H9 (cell line): Measurements from ENCODE around the gene MARVELD1. TPM values are rescaled to one million over a fixed set of nuclear protein-coding genes. Genes with fewer than 3 reads are reported as not detected.

Source experiments
- DNase-seq: peaks from one replicate; pipeline ENCODE4 v3.0.0-alpha.2; 2017
- H2AFZ ChIP-seq: one replicate; pipeline ENCODE4 v1.6.1; 2013; ENCODE audit warnings: mild to moderate bottlenecking, low read length, control low read depth, moderate library complexity
- H2AK5ac ChIP-seq: 2 replicates; pipeline ENCODE4 v1.6.1; 2013; ENCODE audit warnings: low read length, control low read depth, mixed read lengths; ENCODE audit not compliant: insufficient read length
- H2BK120ac ChIP-seq: one replicate; pipeline ENCODE4 v1.6.1; 2013; ENCODE audit warnings: low read depth, mild to moderate bottlenecking, low read length, control low read depth, inconsistent platforms; ENCODE audit not compliant: poor library complexity, severe bottlenecking
- H2BK12ac ChIP-seq: 2 replicates; pipeline ENCODE4 v1.6.1; 2013; ENCODE audit warnings: low read length, control low read depth, mixed read lengths, low read depth; ENCODE audit not compliant: insufficient read length
- H2BK15ac ChIP-seq: 2 replicates; pipeline ENCODE4 v1.6.1; 2013; ENCODE audit warnings: low read depth, low read length, control low read depth
- H2BK20ac ChIP-seq: one replicate; pipeline ENCODE4 v1.6.1; 2013; ENCODE audit warnings: low read depth, mild to moderate bottlenecking, low read length, control low read depth, inconsistent platforms; ENCODE audit not compliant: poor library complexity, severe bottlenecking
- H2BK5ac ChIP-seq: 2 replicates; pipeline ENCODE4 v1.6.1; 2013; ENCODE audit warnings: low read length, control low read depth, mixed read lengths; ENCODE audit not compliant: insufficient read length
- H3K14ac ChIP-seq: 2 replicates; pipeline ENCODE4 v1.6.1; 2013; ENCODE audit warnings: low read length, control low read depth; ENCODE audit not compliant: insufficient read depth
- H3K18ac ChIP-seq: 2 replicates; pipeline ENCODE4 v1.6.1; 2013; ENCODE audit warnings: low read depth, mild to moderate bottlenecking, mixed read lengths, low read length, control low read depth; ENCODE audit not compliant: insufficient read length
- H3K23ac ChIP-seq: 2 replicates; pipeline ENCODE4 v1.6.1; 2013; ENCODE audit warnings: low read length, control low read depth, mixed read lengths, low read depth; ENCODE audit not compliant: insufficient read length
- H3K23me2 ChIP-seq: 2 replicates; pipeline ENCODE4 v1.6.1; 2013; ENCODE audit warnings: low read depth, mild to moderate bottlenecking, mixed read lengths, low read length, control low read depth; ENCODE audit not compliant: insufficient read length, poor library complexity, severe bottlenecking
- H3K27ac ChIP-seq: 2 replicates; pipeline ENCODE4 v1.5.1; 2013; ENCODE audit warnings: low read length, control low read depth, mixed read lengths, low read depth; ENCODE audit not compliant: insufficient read length
- H3K27me3 ChIP-seq: 2 replicates; pipeline ENCODE4 v1.6.1; 2013; ENCODE audit warnings: low read length, control low read depth, inconsistent platforms; ENCODE audit not compliant: insufficient read depth
- H3K4ac ChIP-seq: 2 replicates; pipeline ENCODE4 v1.6.1; 2013; ENCODE audit warnings: low read depth, mild to moderate bottlenecking, control low read depth, inconsistent platforms, low read length, moderate library complexity
- H3K4me1 ChIP-seq: 2 replicates; pipeline ENCODE4 v1.6.1; 2013; ENCODE audit warnings: low read length, control low read depth, inconsistent platforms; ENCODE audit not compliant: insufficient read depth
- H3K4me2 ChIP-seq: 2 replicates; pipeline ENCODE4 v1.6.1; 2013; ENCODE audit warnings: low read length, control low read depth, mixed read lengths; ENCODE audit not compliant: insufficient read length, insufficient read depth
- H3K56ac ChIP-seq: 2 replicates; pipeline ENCODE4 v1.6.1; 2013; ENCODE audit warnings: low read depth, mild to moderate bottlenecking, mixed read lengths, low read length, control low read depth; ENCODE audit not compliant: insufficient read length
- H3K79me1 ChIP-seq: 2 replicates; pipeline ENCODE4 v1.6.1; 2013; ENCODE audit warnings: low read depth, mild to moderate bottlenecking, moderate library complexity, low read length, control low read depth, inconsistent platforms; ENCODE audit not compliant: insufficient read depth, poor library complexity, severe bottlenecking
- H3K79me2 ChIP-seq: 2 replicates; pipeline ENCODE4 v1.6.1; 2013; ENCODE audit warnings: low read length, control low read depth, inconsistent platforms; ENCODE audit not compliant: insufficient read depth
- H3K9ac ChIP-seq: 2 replicates; pipeline ENCODE4 v1.6.1; 2013; ENCODE audit warnings: low read length, control low read depth, mixed read lengths; ENCODE audit not compliant: insufficient read length; ENCODE audit errors: extremely low read depth
- H3K9me3 ChIP-seq: one replicate; pipeline ENCODE4 v1.6.1; 2013; ENCODE audit warnings: low read depth, low read length, inconsistent platforms; ENCODE audit not compliant: control insufficient read depth
- H3T11ph ChIP-seq: one replicate; pipeline ENCODE4 v1.6.1; 2013; ENCODE audit warnings: mild to moderate bottlenecking, low read length, control low read depth, inconsistent platforms
- H4K20me1 ChIP-seq: one replicate; pipeline ENCODE4 v1.6.1; 2013; ENCODE audit not compliant: control insufficient read depth, insufficient read length, insufficient read depth
- H4K5ac ChIP-seq: 2 replicates; pipeline ENCODE4 v1.6.1; 2013; ENCODE audit warnings: low read depth, mild to moderate bottlenecking, mixed read lengths, low read length, control low read depth; ENCODE audit not compliant: insufficient read length
- H4K8ac ChIP-seq: replicated peaks from 2 replicates; pipeline ENCODE4 v1.6.1; 2013; ENCODE audit warnings: low read length, control low read depth, mixed read lengths, low read depth; ENCODE audit not compliant: insufficient read length
- H4K91ac ChIP-seq: 2 replicates; pipeline ENCODE4 v1.6.1; 2013; ENCODE audit warnings: low read depth, mild to moderate bottlenecking, moderate library complexity, mixed read lengths, low read length, control low read depth; ENCODE audit not compliant: insufficient read length
- H3K27ac Mint-ChIP-seq, 3 experiments: 2 replicates in 2 of 3; 3 replicates in 1 of 3; pipeline ENCODE4 v1.8.0; 2020 to 2021; ENCODE audit warnings: mixed read lengths in 3 of 3, mild to moderate bottlenecking in 1 of 3, moderate library complexity in 1 of 3
- H3K27me3 Mint-ChIP-seq: 2 replicates; pipeline ENCODE4 v1.8.0; 2021; ENCODE audit warnings: low read depth, mild to moderate bottlenecking, moderate library complexity, mixed read lengths
- H3K36me3 Mint-ChIP-seq, 3 experiments: 2 replicates in 2 of 3; 3 replicates in 1 of 3; pipeline ENCODE4 v1.8.0; 2020 to 2021; ENCODE audit warnings: low read depth in 3 of 3, mixed read lengths in 3 of 3; ENCODE audit not compliant: insufficient read depth in 1 of 3
- H3K4me1 Mint-ChIP-seq, 2 experiments: 2 replicates each; pipeline ENCODE4 v1.8.0; 2020; ENCODE audit warnings: mixed read lengths in 2 of 2
- H3K4me3 Mint-ChIP-seq, 2 experiments: 2 replicates in 1 of 2; 3 replicates in 1 of 2; pipeline ENCODE4 v1.8.0; 2020 to 2021; ENCODE audit warnings: mild to moderate bottlenecking in 2 of 2, mixed read lengths in 2 of 2, moderate library complexity in 1 of 2
- H3K9me3 Mint-ChIP-seq, 2 experiments: 2 replicates in 1 of 2; 3 replicates in 1 of 2; pipeline ENCODE4 v1.8.0; 2020; ENCODE audit warnings: mild to moderate bottlenecking in 2 of 2, mixed read lengths in 2 of 2, moderate library complexity in 1 of 2
- WGBS: extraction: QIAGEN DNeasy Blood & Tissue Kit; methylation state at CpG from one replicate; pipeline ENCODE4 v1.1.7; 2013; ENCODE audit warnings: missing lambda C conversion rate, low lambda C conversion rate, mixed read lengths; ENCODE audit not compliant: insufficient read length; ENCODE audit errors: extremely low coverage; 5-methylcytosine and 5-hydroxymethylcytosine counted together
- total RNA-seq: library from RNA; stranded (reverse); gene quantifications from 2 replicates; pipeline ENCODE4 v1.2.1, GENCODE V29; 2021
- TF ChIP-seq, protein P1 (sequence below): fragments of 200-600 bp; sonication (generic); conservative IDR thresholded peaks from 3 replicates; pipeline ENCODE4 v1.8.0; 2021; ENCODE audit warnings: antibody characterized with exemption, mild to moderate bottlenecking

Gene MARVELD1
- total RNA-seq, 1 experiment from 2014 or later, result 26.7 TPM

DNA sequence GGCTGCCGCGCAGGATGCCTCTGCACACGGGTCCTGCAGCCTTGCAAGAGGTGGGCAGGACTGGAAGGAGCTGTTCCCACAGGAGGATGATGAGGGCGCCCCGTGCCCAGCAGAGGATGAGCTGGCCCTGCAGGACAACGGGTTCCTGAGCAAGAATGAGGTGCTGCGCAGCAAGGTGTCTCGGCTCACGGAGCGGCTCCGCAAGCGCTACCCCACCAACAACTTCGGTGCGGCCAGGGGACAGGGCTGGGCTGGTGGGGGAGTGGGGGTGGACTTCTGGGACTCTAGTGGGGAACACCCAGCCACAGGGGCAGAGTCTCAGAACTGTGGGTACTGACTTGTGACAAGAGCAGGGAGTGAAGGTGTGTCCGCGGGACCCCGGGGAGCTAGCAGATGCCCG, 39.4 kb downstream of the MARVELD1 start:
- Histone ChIP-seq H3K4me2 (no peak overlapping the region), H3K4me1 (no peaks in the 10 kb centered on the region), H3K27ac (no peak overlapping the region), H3K79me1 (no peaks in the 10 kb centered on the region), H2BK120ac (no peak overlapping the region), H3K27me3 (no peaks in the 10 kb centered on the region), H4K8ac (no peak overlapping the region), H3K9ac (no peak overlapping the region), H2AFZ (no peak overlapping the region), H3T11ph (no peak overlapping the region), H2BK5ac (no peak overlapping the region), H3K56ac (no peak overlapping the region), H4K5ac (no peak overlapping the region), H4K20me1 (no peaks in the 10 kb centered on the region), H3K23ac (no peak overlapping the region), H3K79me2 (no peaks in the 10 kb centered on the region), H2BK15ac (no peak overlapping the region), H3K14ac (no peak overlapping the region), H3K23me2 (no peaks in the 10 kb centered on the region), H3K4ac (no peak overlapping the region), H3K18ac (no peak overlapping the region), H4K91ac (no peak overlapping the region), H2BK20ac (no peak overlapping the region), H2AK5ac (no peak overlapping the region), H3K9me3 (no peaks in the 10 kb centered on the region), H2BK12ac (no peak overlapping the region)
- WGBS, result no CpG with 5 or more reads among the region's 18 CpGs
- no peak for DNase-seq
- H3K36me3 Mint-ChIP-seq, result peaks cover 17 to 83% (median 74%) of the 10 kb centered on the region in 3 experiments; a peak in 6 of 7 replicates
- TF ChIP-seq, protein P1, sequence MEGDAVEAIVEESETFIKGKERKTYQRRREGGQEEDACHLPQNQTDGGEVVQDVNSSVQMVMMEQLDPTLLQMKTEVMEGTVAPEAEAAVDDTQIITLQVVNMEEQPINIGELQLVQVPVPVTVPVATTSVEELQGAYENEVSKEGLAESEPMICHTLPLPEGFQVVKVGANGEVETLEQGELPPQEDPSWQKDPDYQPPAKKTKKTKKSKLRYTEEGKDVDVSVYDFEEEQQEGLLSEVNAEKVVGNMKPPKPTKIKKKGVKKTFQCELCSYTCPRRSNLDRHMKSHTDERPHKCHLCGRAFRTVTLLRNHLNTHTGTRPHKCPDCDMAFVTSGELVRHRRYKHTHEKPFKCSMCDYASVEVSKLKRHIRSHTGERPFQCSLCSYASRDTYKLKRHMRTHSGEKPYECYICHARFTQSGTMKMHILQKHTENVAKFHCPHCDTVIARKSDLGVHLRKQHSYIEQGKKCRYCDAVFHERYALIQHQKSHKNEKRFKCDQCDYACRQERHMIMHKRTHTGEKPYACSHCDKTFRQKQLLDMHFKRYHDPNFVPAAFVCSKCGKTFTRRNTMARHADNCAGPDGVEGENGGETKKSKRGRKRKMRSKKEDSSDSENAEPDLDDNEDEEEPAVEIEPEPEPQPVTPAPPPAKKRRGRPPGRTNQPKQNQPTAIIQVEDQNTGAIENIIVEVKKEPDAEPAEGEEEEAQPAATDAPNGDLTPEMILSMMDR, result no peak
- H3K9me3 Mint-ChIP-seq, result no peaks in the 10 kb centered on the region
- no peaks in the 10 kb centered on the region for H3K4me1 Mint-ChIP-seq
- no peaks in the 10 kb centered on the region for H3K27me3 Mint-ChIP-seq
- H3K27ac Mint-ChIP-seq, result no peak overlapping the region
- no peak overlapping the region for H3K4me3 Mint-ChIP-seq
